ENCODE data around the gene ARHGEF9. TPM values are rescaled to one million over a fixed set of nuclear protein-coding genes. Genes with fewer than 3 reads are reported as not detected.

The ARHGEF9 gene
- polyA plus RNA-seq, 2 of the 4 experiments (the other 2 are of a cell fraction) = 6.8 to 15.4 TPM

DNA sequence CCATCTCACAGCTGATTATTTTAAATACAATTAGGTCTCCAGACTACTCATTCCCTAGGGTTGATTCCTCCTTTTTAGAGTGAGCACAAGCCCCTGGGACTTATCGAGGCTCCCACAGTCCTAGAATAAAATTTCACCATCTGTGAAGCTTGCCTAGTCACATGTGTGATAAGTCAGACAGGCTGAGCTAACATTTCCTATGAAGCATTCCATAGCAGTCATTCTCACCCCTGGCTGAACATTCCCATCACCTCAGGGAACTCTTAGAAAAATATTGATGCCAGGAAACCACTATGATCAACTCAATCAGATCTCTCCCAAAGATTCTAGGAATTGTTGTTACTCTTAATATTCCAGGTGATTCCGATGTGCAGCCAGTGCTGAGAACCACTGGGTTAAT is 37.7 kb downstream of the ARHGEF9 start:
- TF ChIP-seq FOSL2 (IDR thresholded peaks at IDR 0.05) (no peak), FOSL2 (CRISPR knock-in tag; IDR thresholded peaks at IDR 0.05) (no peak), BHLHE40 (IDR thresholded peaks at IDR 0.05; ENCODE audit: low read depth, low read length) (no peak), MAZ (IDR thresholded peaks at IDR 0.05; ENCODE audit: borderline replicate concordance, low read depth, low read length) (no peak), EHF (CRISPR knock-in tag; IDR thresholded peaks at IDR 0.05) (no peak), HOXB5 (CRISPR knock-in tag; IDR thresholded peaks at IDR 0.05) (no peak), ZSCAN20 (CRISPR knock-in tag; IDR thresholded peaks at IDR 0.05) (no peak)
- TF ChIP-seq, protein P1, sequence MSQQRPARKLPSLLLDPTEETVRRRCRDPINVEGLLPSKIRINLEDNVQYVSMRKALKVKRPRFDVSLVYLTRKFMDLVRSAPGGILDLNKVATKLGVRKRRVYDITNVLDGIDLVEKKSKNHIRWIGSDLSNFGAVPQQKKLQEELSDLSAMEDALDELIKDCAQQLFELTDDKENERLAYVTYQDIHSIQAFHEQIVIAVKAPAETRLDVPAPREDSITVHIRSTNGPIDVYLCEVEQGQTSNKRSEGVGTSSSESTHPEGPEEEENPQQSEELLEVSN (IDR thresholded peaks at IDR 0.05; ENCODE audit: borderline replicate concordance, low read depth) = no peak
- 87% methylated on average over 2 of the region's 2 CpGs for WGBS (ENCODE audit: missing lambda C conversion rate)
- no peak for ATAC-seq
- POLR2A ChIA-PET = no interaction called here
- Histone ChIP-seq H3K27ac (no peak overlapping the region), H3K4me2 (no peak overlapping the region), H3K9me3 (no peaks in the 10 kb centered on the region), H3K4me1 (no peaks in the 10 kb centered on the region), H3K4me3 (no peak overlapping the region)
- FAIRE-seq = no peak
- DNase-seq (ENCODE audit: low read depth in 1 of 2, low spot score in 1 of 2) = no peak
- CTCF ChIA-PET = interaction anchor here (2.3 kb wide), 1 partner anchor 8 kb away, joined by 7 read pairs; no protein-coding TSS in a partner anchor

DNA sequence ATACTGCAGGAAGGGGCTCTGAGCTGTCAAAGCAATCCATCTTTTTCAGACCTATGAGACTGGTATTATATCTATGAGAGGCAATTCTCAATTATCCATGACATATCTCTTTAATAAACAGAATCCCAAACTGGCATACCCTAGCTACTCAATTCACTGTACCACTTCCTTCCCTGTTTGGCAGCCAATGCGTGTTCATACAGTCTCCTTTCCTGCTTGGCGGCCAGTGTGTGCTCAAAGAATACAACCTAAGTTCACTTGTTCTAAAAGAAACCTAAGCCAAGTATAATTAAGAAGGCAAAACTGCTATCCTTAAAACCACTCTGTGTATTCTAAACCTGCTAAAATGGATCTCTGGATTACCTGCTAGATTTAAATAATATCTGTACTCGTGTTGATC is 38.3 kb downstream of the ARHGEF9 start:
- Histone ChIP-seq H3K9me3 (no peaks in the 10 kb centered on the region), H3K4me3 (no peak overlapping the region), H3K4me2 (no peak overlapping the region), H3K27ac (no peak overlapping the region), H3K4me1 (no peaks in the 10 kb centered on the region)
- WGBS (ENCODE audit: missing lambda C conversion rate) = 87% methylated on average over 3 of the region's 3 CpGs
- POLR2A ChIA-PET = no interaction called here
- no peak for ATAC-seq
- no peak for TF ChIP-seq CHD4 (IDR thresholded peaks at IDR 0.05; ENCODE audit: borderline replicate concordance)
- TF ChIP-seq, protein P2, sequence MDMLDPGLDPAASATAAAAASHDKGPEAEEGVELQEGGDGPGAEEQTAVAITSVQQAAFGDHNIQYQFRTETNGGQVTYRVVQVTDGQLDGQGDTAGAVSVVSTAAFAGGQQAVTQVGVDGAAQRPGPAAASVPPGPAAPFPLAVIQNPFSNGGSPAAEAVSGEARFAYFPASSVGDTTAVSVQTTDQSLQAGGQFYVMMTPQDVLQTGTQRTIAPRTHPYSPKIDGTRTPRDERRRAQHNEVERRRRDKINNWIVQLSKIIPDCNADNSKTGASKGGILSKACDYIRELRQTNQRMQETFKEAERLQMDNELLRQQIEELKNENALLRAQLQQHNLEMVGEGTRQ (IDR thresholded peaks at IDR 0.05) = no peak
- TF ChIP-seq TFCP2L1 (CRISPR knock-in tag; IDR thresholded peaks at IDR 0.05) = no peak
- TF ChIP-seq, protein P3, sequence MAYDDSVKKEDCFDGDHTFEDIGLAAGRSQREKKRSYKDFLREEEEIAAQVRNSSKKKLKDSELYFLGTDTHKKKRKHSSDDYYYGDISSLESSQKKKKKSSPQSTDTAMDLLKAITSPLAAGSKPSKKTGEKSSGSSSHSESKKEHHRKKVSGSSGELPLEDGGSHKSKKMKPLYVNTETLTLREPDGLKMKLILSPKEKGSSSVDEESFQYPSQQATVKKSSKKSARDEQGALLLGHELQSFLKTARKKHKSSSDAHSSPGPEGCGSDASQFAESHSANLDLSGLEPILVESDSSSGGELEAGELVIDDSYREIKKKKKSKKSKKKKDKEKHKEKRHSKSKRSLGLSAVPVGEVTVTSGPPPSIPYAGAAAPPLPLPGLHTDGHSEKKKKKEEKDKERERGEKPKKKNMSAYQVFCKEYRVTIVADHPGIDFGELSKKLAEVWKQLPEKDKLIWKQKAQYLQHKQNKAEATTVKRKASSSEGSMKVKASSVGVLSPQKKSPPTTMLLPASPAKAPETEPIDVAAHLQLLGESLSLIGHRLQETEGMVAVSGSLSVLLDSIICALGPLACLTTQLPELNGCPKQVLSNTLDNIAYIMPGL (CRISPR knock-in tag; IDR thresholded peaks at IDR 0.05; ENCODE audit: borderline replicate concordance) = no peak
- TF ChIP-seq ZSCAN20 (CRISPR knock-in tag; IDR thresholded peaks at IDR 0.05) = no peak
- TF ChIP-seq EHMT2 (IDR thresholded peaks at IDR 0.05; ENCODE audit: low read depth) = no peak
- no peak for TF ChIP-seq HOXB13 (CRISPR knock-in tag; IDR thresholded peaks at IDR 0.05; ENCODE audit: low read depth)
- TF ChIP-seq, protein P4, sequence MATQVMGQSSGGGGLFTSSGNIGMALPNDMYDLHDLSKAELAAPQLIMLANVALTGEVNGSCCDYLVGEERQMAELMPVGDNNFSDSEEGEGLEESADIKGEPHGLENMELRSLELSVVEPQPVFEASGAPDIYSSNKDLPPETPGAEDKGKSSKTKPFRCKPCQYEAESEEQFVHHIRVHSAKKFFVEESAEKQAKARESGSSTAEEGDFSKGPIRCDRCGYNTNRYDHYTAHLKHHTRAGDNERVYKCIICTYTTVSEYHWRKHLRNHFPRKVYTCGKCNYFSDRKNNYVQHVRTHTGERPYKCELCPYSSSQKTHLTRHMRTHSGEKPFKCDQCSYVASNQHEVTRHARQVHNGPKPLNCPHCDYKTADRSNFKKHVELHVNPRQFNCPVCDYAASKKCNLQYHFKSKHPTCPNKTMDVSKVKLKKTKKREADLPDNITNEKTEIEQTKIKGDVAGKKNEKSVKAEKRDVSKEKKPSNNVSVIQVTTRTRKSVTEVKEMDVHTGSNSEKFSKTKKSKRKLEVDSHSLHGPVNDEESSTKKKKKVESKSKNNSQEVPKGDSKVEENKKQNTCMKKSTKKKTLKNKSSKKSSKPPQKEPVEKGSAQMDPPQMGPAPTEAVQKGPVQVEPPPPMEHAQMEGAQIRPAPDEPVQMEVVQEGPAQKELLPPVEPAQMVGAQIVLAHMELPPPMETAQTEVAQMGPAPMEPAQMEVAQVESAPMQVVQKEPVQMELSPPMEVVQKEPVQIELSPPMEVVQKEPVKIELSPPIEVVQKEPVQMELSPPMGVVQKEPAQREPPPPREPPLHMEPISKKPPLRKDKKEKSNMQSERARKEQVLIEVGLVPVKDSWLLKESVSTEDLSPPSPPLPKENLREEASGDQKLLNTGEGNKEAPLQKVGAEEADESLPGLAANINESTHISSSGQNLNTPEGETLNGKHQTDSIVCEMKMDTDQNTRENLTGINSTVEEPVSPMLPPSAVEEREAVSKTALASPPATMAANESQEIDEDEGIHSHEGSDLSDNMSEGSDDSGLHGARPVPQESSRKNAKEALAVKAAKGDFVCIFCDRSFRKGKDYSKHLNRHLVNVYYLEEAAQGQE (IDR thresholded peaks at IDR 0.05) = no peak
- no peak for TF ChIP-seq FOSL2 (IDR thresholded peaks at IDR 0.05)
- TF ChIP-seq FOSL2 (CRISPR knock-in tag; IDR thresholded peaks at IDR 0.05) = no peak
- no peak for TF ChIP-seq CEBPB (IDR thresholded peaks at IDR 0.05)
- no peak for TF ChIP-seq RCOR1 (IDR thresholded peaks at IDR 0.05; ENCODE audit: low read depth, low read length)
- TF ChIP-seq, protein P1 (IDR thresholded peaks at IDR 0.05; ENCODE audit: borderline replicate concordance, low read depth) = no peak
- TF ChIP-seq, protein P5, sequence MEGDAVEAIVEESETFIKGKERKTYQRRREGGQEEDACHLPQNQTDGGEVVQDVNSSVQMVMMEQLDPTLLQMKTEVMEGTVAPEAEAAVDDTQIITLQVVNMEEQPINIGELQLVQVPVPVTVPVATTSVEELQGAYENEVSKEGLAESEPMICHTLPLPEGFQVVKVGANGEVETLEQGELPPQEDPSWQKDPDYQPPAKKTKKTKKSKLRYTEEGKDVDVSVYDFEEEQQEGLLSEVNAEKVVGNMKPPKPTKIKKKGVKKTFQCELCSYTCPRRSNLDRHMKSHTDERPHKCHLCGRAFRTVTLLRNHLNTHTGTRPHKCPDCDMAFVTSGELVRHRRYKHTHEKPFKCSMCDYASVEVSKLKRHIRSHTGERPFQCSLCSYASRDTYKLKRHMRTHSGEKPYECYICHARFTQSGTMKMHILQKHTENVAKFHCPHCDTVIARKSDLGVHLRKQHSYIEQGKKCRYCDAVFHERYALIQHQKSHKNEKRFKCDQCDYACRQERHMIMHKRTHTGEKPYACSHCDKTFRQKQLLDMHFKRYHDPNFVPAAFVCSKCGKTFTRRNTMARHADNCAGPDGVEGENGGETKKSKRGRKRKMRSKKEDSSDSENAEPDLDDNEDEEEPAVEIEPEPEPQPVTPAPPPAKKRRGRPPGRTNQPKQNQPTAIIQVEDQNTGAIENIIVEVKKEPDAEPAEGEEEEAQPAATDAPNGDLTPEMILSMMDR (IDR thresholded peaks at IDR 0.05) = no peak
- no peak for TF ChIP-seq NFE2L2 (conservative IDR thresholded peaks at IDR 0.05; ENCODE audit: low read length)
- no peak for TF ChIP-seq RNF2 (IDR thresholded peaks at IDR 0.05; ENCODE audit: borderline replicate concordance, low read depth)
- TF ChIP-seq, protein P6, sequence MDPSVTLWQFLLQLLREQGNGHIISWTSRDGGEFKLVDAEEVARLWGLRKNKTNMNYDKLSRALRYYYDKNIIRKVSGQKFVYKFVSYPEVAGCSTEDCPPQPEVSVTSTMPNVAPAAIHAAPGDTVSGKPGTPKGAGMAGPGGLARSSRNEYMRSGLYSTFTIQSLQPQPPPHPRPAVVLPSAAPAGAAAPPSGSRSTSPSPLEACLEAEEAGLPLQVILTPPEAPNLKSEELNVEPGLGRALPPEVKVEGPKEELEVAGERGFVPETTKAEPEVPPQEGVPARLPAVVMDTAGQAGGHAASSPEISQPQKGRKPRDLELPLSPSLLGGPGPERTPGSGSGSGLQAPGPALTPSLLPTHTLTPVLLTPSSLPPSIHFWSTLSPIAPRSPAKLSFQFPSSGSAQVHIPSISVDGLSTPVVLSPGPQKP (IDR thresholded peaks at IDR 0.05; ENCODE audit: low read depth, low read length) = no peak
- DNase-seq (ENCODE audit: low read depth in 1 of 2, low spot score in 1 of 2) = no peak
- FAIRE-seq = no peak
- CTCF ChIA-PET = interaction anchor here (2.3 kb wide), 1 partner anchor 9 kb away, joined by 7 read pairs; no protein-coding TSS in a partner anchor
